PC-3 (cell line): Measurements from ENCODE around the gene ZFP3. TPM values are rescaled to one million over a fixed set of nuclear protein-coding genes. Genes with fewer than 3 reads are reported as not detected.

ENCODE experiments used
- ATAC-seq: fragments of 200-7000 bp; cut with Tn5 transposase; 2 replicates; pipeline ENCODE4 v1.9.1; 2020; ENCODE audit warnings: mild to moderate bottlenecking, moderate library complexity
- BruUV-seq: library from RNA; stranded (reverse); fragments of 400-500 nt; replicated peaks from 2 replicates; lab custom pipeline; 2021; lab: Mats Ljungman, UMichigan
- CTCF ChIA-PET: fragments of 300-600 bp; sonication (Branson Sonifier 250); formaldehyde crosslinking; loops from one replicate; lab custom pipeline; 2022; ENCODE audit warnings: antibody characterized with exemption; lab: Charles Lee
- POLR2A ChIA-PET: fragments of 300-600 bp; sonication (Branson Sonifier 250); formaldehyde crosslinking; loops from one replicate; lab custom pipeline; 2022; ENCODE audit warnings: antibody characterized with exemption; ENCODE audit not compliant: unreplicated experiment; lab: Charles Lee
- DNase-seq: peaks from one replicate; pipeline ENCODE4 v3.0.0-alpha.2; 2015
- H2AFZ ChIP-seq: fragments of 300-600 bp; sonication (generic); 2 replicates; pipeline ENCODE4 v1.6.0; 2016; ENCODE audit warnings: antibody characterized with exemption, low read length
- H3F3A ChIP-seq: fragments of 300-600 bp; sonication (generic); one replicate; pipeline ENCODE4 v1.6.0; 2017; ENCODE audit warnings: antibody characterized with exemption, low read length, control low read depth, mild to moderate bottlenecking; ENCODE audit not compliant: unreplicated experiment
- H3K27ac ChIP-seq: fragments of 300-600 bp; sonication (generic); 2 replicates; pipeline ENCODE4 v1.5.1; 2016; ENCODE audit warnings: mild to moderate bottlenecking, low read length
- H3K27me3 ChIP-seq: fragments of 300-600 bp; sonication (generic); 2 replicates; pipeline ENCODE4 v1.6.1; 2016; ENCODE audit warnings: low read length, mixed read lengths
- H3K36me3 ChIP-seq: fragments of 300-600 bp; sonication (generic); 2 replicates; pipeline ENCODE4 v1.6.1; 2016; ENCODE audit warnings: low read depth, mixed run types, low read length, mixed read lengths
- H3K4me1 ChIP-seq: fragments of 300-600 bp; sonication (generic); 2 replicates; pipeline ENCODE4 v1.5.1; 2016; ENCODE audit warnings: low read length; ENCODE audit not compliant: insufficient read depth
- H3K4me2 ChIP-seq: fragments of 300-600 bp; sonication (generic); 2 replicates; pipeline ENCODE4 v1.6.0; 2016; ENCODE audit warnings: low read length
- H3K4me3 ChIP-seq: fragments of 300-600 bp; sonication (generic); 2 replicates; pipeline ENCODE4 v1.5.1; 2016; ENCODE audit warnings: mild to moderate bottlenecking, low read length, mixed read lengths
- H3K79me2 ChIP-seq: fragments of 300-600 bp; sonication (generic); 2 replicates; pipeline ENCODE4 v1.6.1; 2017; ENCODE audit warnings: low read length, mixed read lengths
- H3K9ac ChIP-seq: fragments of 300-600 bp; sonication (generic); 2 replicates; pipeline ENCODE4 v1.6.0; 2016; ENCODE audit warnings: mild to moderate bottlenecking, low read length
- H3K9me2 ChIP-seq: fragments of 300-600 bp; sonication (generic); replicated peaks from 2 replicates; pipeline ENCODE4 v1.6.1; 2016; ENCODE audit warnings: mixed run types, low read length, mixed read lengths
- H3K9me3 ChIP-seq: fragments of 300-600 bp; sonication (generic); 2 replicates; pipeline ENCODE4 v1.6.1; 2016; ENCODE audit warnings: low read length, mixed read lengths
- H4K20me1 ChIP-seq: fragments of 300-600 bp; sonication (generic); 2 replicates; pipeline ENCODE4 v1.6.1; 2016; ENCODE audit warnings: low read length, mixed read lengths
- CTCF ChIP-seq: fragments of 300-600 bp; sonication (generic); conservative IDR thresholded peaks from 2 replicates; pipeline ENCODE4 v1.5.1; 2017; ENCODE audit warnings: antibody characterized with exemption, low read depth, mild to moderate bottlenecking, low read length
- EZH2 ChIP-seq: fragments of 300-600 bp; sonication (generic); IDR thresholded peaks from one replicate; pipeline ENCODE4 v1.6.1; 2017; ENCODE audit warnings: antibody characterized with exemption, mild to moderate bottlenecking, low read length; ENCODE audit not compliant: unreplicated experiment
- EZH2phosphoT487 ChIP-seq: fragments of 300-600 bp; sonication (generic); IDR thresholded peaks from 2 replicates; pipeline ENCODE4 v1.6.1; 2018; ENCODE audit warnings: mild to moderate bottlenecking, antibody characterized with exemption, low read length, borderline replicate concordance
- intact Hi-C: fragments of 100-400 bp; cut with micrococcal nuclease; formaldehyde crosslinking; loops from 2 replicates; pipeline ENCODE4 v1.9.0; 2023
- total RNA-seq: library from RNA; depleted of rRNA; stranded (reverse); fragments of >200 nt; gene quantifications from 2 replicates; pipeline ENCODE4 v1.2.3, GENCODE V29; 2014

ZFP3 gene
- total RNA-seq, 1 experiment from 2014 or later, result 0.84 TPM

- Histone ChIP-seq H3K9ac (no peak overlapping the region), H2AFZ (no peak overlapping the region), H3K4me2 (no peak overlapping the region), H3K4me3 (no peak overlapping the region), H3K9me3 (no peaks in the 10 kb centered on the region), H3K79me2 (no peaks in the 10 kb centered on the region), H3K9me2 (no peaks in the 10 kb centered on the region), H3K27me3 (no peaks in the 10 kb centered on the region), H3K36me3 (no peaks in the 10 kb centered on the region), H3F3A (no peaks in the 10 kb centered on the region), H3K27ac (no peak overlapping the region), H3K4me1 (0 out of 2 replicates have a peak, but pooled peaks cover 3% of the 10 kb centered on the region), H4K20me1 (no peaks in the 10 kb centered on the region)
- CTCF ChIA-PET, result no interaction called here
- no TSS peak for BruUV-seq
- POLR2A ChIA-PET, result no interaction called here
- ATAC-seq (no peak), DNase-seq (no peak)
- TF ChIP-seq EZH2, result no peak
- no peak for TF ChIP-seq EZH2phosphoT487
- no peak for TF ChIP-seq CTCF
- intact Hi-C loops, result no loop called here
Observed at GRCh38 chr17:5032865-5033264, 45.4 kb upstream of the ZFP3 start.

- H3K4me3 ChIP-seq, result no peak overlapping the region
- ChIA-PET POLR2A (no interaction called here), CTCF (no interaction called here)
- no peak overlapping the region for H3K4me2 ChIP-seq
- H3K9me2 ChIP-seq, result no peaks in the 10 kb centered on the region
- H3K79me2 ChIP-seq, result no peaks in the 10 kb centered on the region
- no peaks in the 10 kb centered on the region for H3K36me3 ChIP-seq
- H4K20me1 ChIP-seq, result no peaks in the 10 kb centered on the region
- no peaks in the 10 kb centered on the region for H3F3A ChIP-seq
- intact Hi-C loops, result no loop called here
- no peak overlapping the region for H3K9ac ChIP-seq
- H2AFZ ChIP-seq, result no peak overlapping the region
- no peaks in the 10 kb centered on the region for H3K9me3 ChIP-seq
- ATAC-seq, result no peak
- no peak for DNase-seq
- H3K4me1 ChIP-seq, result 0 out of 2 replicates have a peak, but pooled peaks cover 3% of the 10 kb centered on the region
- no peak overlapping the region for H3K27ac ChIP-seq
- TF ChIP-seq CTCF, result no peak
- no peak for TF ChIP-seq EZH2
- no peak for TF ChIP-seq EZH2phosphoT487
- no peaks in the 10 kb centered on the region for H3K27me3 ChIP-seq
- BruUV-seq, result no TSS peak
Observed at GRCh38 chr17:5033352-5034015, 44.8 kb upstream of the ZFP3 start.

GRCh38 chr17:5034063-5034462 is 44.2 kb upstream of the ZFP3 start:
- ATAC-seq, result no peak
- H3F3A ChIP-seq, result no peaks in the 10 kb centered on the region
- TF ChIP-seq CTCF (no peak), EZH2phosphoT487 (no peak), EZH2 (no peak)
- no peaks in the 10 kb centered on the region for H4K20me1 ChIP-seq
- H3K27ac ChIP-seq, result no peak overlapping the region
- H3K4me1 ChIP-seq, result 0 out of 2 replicates have a peak, but pooled peaks cover 3% of the 10 kb centered on the region
- no peaks in the 10 kb centered on the region for H3K79me2 ChIP-seq
- ChIA-PET POLR2A (no interaction called here), CTCF (no interaction called here)
- H3K27me3 ChIP-seq, result no peaks in the 10 kb centered on the region
- DNase-seq, result no peak
- BruUV-seq, result no TSS peak
- intact Hi-C loops, result no loop called here
- no peaks in the 10 kb centered on the region for H3K9me2 ChIP-seq
- H3K9me3 ChIP-seq, result no peaks in the 10 kb centered on the region
- H3K4me2 ChIP-seq, result no peak overlapping the region
- no peak overlapping the region for H2AFZ ChIP-seq
- H3K9ac ChIP-seq, result no peak overlapping the region
- H3K36me3 ChIP-seq, result no peaks in the 10 kb centered on the region
- no peak overlapping the region for H3K4me3 ChIP-seq
